PC-3 (cell line): ENCODE measurements around the gene GDF7. TPM values are rescaled to one million over a fixed set of nuclear protein-coding genes. Genes with fewer than 3 reads are reported as not detected.

Experiments used
- ATAC-seq: fragments of 200-7000 bp; cut with Tn5 transposase; 2 replicates; pipeline ENCODE4 v1.9.1; 2020; ENCODE audit warnings: mild to moderate bottlenecking, moderate library complexity
- BruUV-seq: library from RNA; stranded (reverse); fragments of 400-500 nt; replicated peaks from 2 replicates; lab custom pipeline; 2021; lab: Mats Ljungman, UMichigan
- CTCF ChIA-PET: fragments of 300-600 bp; sonication (Branson Sonifier 250); formaldehyde crosslinking; loops from one replicate; lab custom pipeline; 2022; ENCODE audit warnings: antibody characterized with exemption; lab: Charles Lee
- POLR2A ChIA-PET: fragments of 300-600 bp; sonication (Branson Sonifier 250); formaldehyde crosslinking; loops from one replicate; lab custom pipeline; 2022; ENCODE audit warnings: antibody characterized with exemption; ENCODE audit not compliant: unreplicated experiment; lab: Charles Lee
- DNase-seq: peaks from one replicate; pipeline ENCODE4 v3.0.0-alpha.2; 2015
- H2AFZ ChIP-seq: fragments of 300-600 bp; sonication (generic); 2 replicates; pipeline ENCODE4 v1.6.0; 2016; ENCODE audit warnings: antibody characterized with exemption, low read length
- H3F3A ChIP-seq: fragments of 300-600 bp; sonication (generic); one replicate; pipeline ENCODE4 v1.6.0; 2017; ENCODE audit warnings: antibody characterized with exemption, low read length, control low read depth, mild to moderate bottlenecking; ENCODE audit not compliant: unreplicated experiment
- H3K27ac ChIP-seq: fragments of 300-600 bp; sonication (generic); 2 replicates; pipeline ENCODE4 v1.5.1; 2016; ENCODE audit warnings: mild to moderate bottlenecking, low read length
- H3K27me3 ChIP-seq: fragments of 300-600 bp; sonication (generic); 2 replicates; pipeline ENCODE4 v1.6.1; 2016; ENCODE audit warnings: low read length, mixed read lengths
- H3K36me3 ChIP-seq: fragments of 300-600 bp; sonication (generic); 2 replicates; pipeline ENCODE4 v1.6.1; 2016; ENCODE audit warnings: low read depth, mixed run types, low read length, mixed read lengths
- H3K4me1 ChIP-seq: fragments of 300-600 bp; sonication (generic); 2 replicates; pipeline ENCODE4 v1.5.1; 2016; ENCODE audit warnings: low read length; ENCODE audit not compliant: insufficient read depth
- H3K4me2 ChIP-seq: fragments of 300-600 bp; sonication (generic); 2 replicates; pipeline ENCODE4 v1.6.0; 2016; ENCODE audit warnings: low read length
- H3K4me3 ChIP-seq: fragments of 300-600 bp; sonication (generic); 2 replicates; pipeline ENCODE4 v1.5.1; 2016; ENCODE audit warnings: mild to moderate bottlenecking, low read length, mixed read lengths
- H3K79me2 ChIP-seq: fragments of 300-600 bp; sonication (generic); 2 replicates; pipeline ENCODE4 v1.6.1; 2017; ENCODE audit warnings: low read length, mixed read lengths
- H3K9ac ChIP-seq: fragments of 300-600 bp; sonication (generic); 2 replicates; pipeline ENCODE4 v1.6.0; 2016; ENCODE audit warnings: mild to moderate bottlenecking, low read length
- H3K9me2 ChIP-seq: fragments of 300-600 bp; sonication (generic); replicated peaks from 2 replicates; pipeline ENCODE4 v1.6.1; 2016; ENCODE audit warnings: mixed run types, low read length, mixed read lengths
- H3K9me3 ChIP-seq: fragments of 300-600 bp; sonication (generic); 2 replicates; pipeline ENCODE4 v1.6.1; 2016; ENCODE audit warnings: low read length, mixed read lengths
- H4K20me1 ChIP-seq: fragments of 300-600 bp; sonication (generic); 2 replicates; pipeline ENCODE4 v1.6.1; 2016; ENCODE audit warnings: low read length, mixed read lengths
- CTCF ChIP-seq: fragments of 300-600 bp; sonication (generic); conservative IDR thresholded peaks from 2 replicates; pipeline ENCODE4 v1.5.1; 2017; ENCODE audit warnings: antibody characterized with exemption, low read depth, mild to moderate bottlenecking, low read length
- EZH2 ChIP-seq: fragments of 300-600 bp; sonication (generic); IDR thresholded peaks from one replicate; pipeline ENCODE4 v1.6.1; 2017; ENCODE audit warnings: antibody characterized with exemption, mild to moderate bottlenecking, low read length; ENCODE audit not compliant: unreplicated experiment
- EZH2phosphoT487 ChIP-seq: fragments of 300-600 bp; sonication (generic); IDR thresholded peaks from 2 replicates; pipeline ENCODE4 v1.6.1; 2018; ENCODE audit warnings: mild to moderate bottlenecking, antibody characterized with exemption, low read length, borderline replicate concordance
- intact Hi-C: fragments of 100-400 bp; cut with micrococcal nuclease; formaldehyde crosslinking; loops from 2 replicates; pipeline ENCODE4 v1.9.0; 2023
- total RNA-seq: library from RNA; depleted of rRNA; stranded (reverse); fragments of >200 nt; gene quantifications from 2 replicates; pipeline ENCODE4 v1.2.3, GENCODE V29; 2014

The GDF7 gene
- total RNA-seq, 1 experiment from 2014 or later, result 0.04 TPM

GRCh38 chr2:20661421-20662307 is 5.3 kb upstream of the GDF7 start:
- DNase-seq (peak; percentile 86), ATAC-seq (peak; percentile 87)
- Histone ChIP-seq H3K4me3 (no peak overlapping the region), H3K9me2 (no peaks in the 10 kb centered on the region), H3K9me3 (no peaks in the 10 kb centered on the region), H3K27ac (no peak overlapping the region), H3K79me2 (no peaks in the 10 kb centered on the region), H3K4me2 (peak overlapping the region; percentile 48), H2AFZ (peak overlapping the region; percentile 63), H3K4me1 (peaks cover 10% of the 10 kb centered on the region), H3K27me3 (peaks cover 29% of the 10 kb centered on the region), H3K9ac (no peak overlapping the region), H3K36me3 (no peaks in the 10 kb centered on the region), H4K20me1 (no peaks in the 10 kb centered on the region), H3F3A (no peaks in the 10 kb centered on the region)
- no TSS peak for BruUV-seq
- POLR2A ChIA-PET, result no interaction called here
- TF ChIP-seq EZH2 (no peak), CTCF (peak; percentile 96)
- CTCF ChIA-PET, result interaction anchor here (0.7 to 2.0 kb wide), 6 partner anchors 11 to 301 kb away, joined by 3 to 28 read pairs (median 9); partner anchors contain the start of gene HS1BP3
- intact Hi-C loops, result loop anchor here (2.0 kb wide), 2 partner anchors 95 to 457 kb away; no protein-coding TSS in a partner anchor

- no peak overlapping the region for H2AFZ ChIP-seq
- no peak for ATAC-seq
- no TSS peak for BruUV-seq
- no peaks in the 10 kb centered on the region for H4K20me1 ChIP-seq
- H3F3A ChIP-seq, result no peaks in the 10 kb centered on the region
- H3K27ac ChIP-seq, result no peak overlapping the region
- no peaks in the 10 kb centered on the region for H3K9me3 ChIP-seq
- ChIA-PET POLR2A (no interaction called here), CTCF (interaction anchor here (1.4 to 2.0 kb wide), 3 partner anchors 13 to 301 kb away, joined by 8 to 28 read pairs (median 20); no protein-coding TSS in a partner anchor)
- no peak overlapping the region for H3K4me2 ChIP-seq
- H3K79me2 ChIP-seq, result no peaks in the 10 kb centered on the region
- H3K27me3 ChIP-seq, result peaks cover 30% of the 10 kb centered on the region
- intact Hi-C loops, result no loop called here
- no peak overlapping the region for H3K4me3 ChIP-seq
- H3K4me1 ChIP-seq, result peaks cover 10% of the 10 kb centered on the region
- DNase-seq, result no peak
- no peak overlapping the region for H3K9ac ChIP-seq
- TF ChIP-seq EZH2 (no peak), EZH2phosphoT487 (no peak), CTCF (no peak)
- no peaks in the 10 kb centered on the region for H3K9me2 ChIP-seq
- no peaks in the 10 kb centered on the region for H3K36me3 ChIP-seq
These were observed 4.5 kb upstream of the GDF7 start for GRCh38 chr2:20662308-20662937.
